ENCODE results near the gene ZSCAN20.

ZSCAN20 gene

DNA sequence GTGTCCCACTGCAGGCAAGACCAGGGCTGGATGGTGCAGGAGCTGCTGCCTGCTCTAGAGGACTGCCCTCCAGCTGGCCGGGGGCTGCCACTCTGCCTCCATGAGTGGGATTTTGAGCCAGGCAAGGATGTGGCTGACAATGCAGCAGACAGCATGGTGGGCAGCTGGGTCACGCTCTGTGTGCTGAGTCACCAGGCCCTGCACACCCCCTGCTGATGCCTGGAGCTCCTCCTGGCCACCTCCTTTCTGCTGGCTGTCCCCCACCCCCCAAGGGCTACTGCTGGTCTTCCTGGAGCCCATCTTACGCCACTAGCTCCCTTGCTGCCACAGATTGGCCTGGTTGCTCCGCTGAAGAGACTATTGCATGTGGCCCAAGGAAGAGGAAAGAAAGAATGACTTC lies 3.9 kb upstream of the ZSCAN20 start:
- TF ChIP-seq GLIS3 (CRISPR knock-in tag; IDR thresholded peaks at IDR 0.05), result no peak
- TF ChIP-seq TOX (CRISPR knock-in tag; IDR thresholded peaks at IDR 0.05; ENCODE audit: borderline replicate concordance), result no peak
- no peak for TF ChIP-seq TCF4 (CRISPR knock-in tag; IDR thresholded peaks at IDR 0.05; ENCODE audit: borderline replicate concordance)
- TF ChIP-seq BACH2 (CRISPR knock-in tag; IDR thresholded peaks at IDR 0.05; ENCODE audit: borderline replicate concordance), result no peak
- TF ChIP-seq ZNF70 (CRISPR knock-in tag; IDR thresholded peaks at IDR 0.05), result no peak
- no peak for TF ChIP-seq RARB (CRISPR knock-in tag; IDR thresholded peaks at IDR 0.05)
- TF ChIP-seq ISL1 (CRISPR knock-in tag; IDR thresholded peaks at IDR 0.05), result no peak
- no peak for TF ChIP-seq ZC3H10 (CRISPR knock-in tag; IDR thresholded peaks at IDR 0.05)
- no peak for TF ChIP-seq ESRRG (CRISPR knock-in tag; IDR thresholded peaks at IDR 0.05)
- TF ChIP-seq, protein P1, sequence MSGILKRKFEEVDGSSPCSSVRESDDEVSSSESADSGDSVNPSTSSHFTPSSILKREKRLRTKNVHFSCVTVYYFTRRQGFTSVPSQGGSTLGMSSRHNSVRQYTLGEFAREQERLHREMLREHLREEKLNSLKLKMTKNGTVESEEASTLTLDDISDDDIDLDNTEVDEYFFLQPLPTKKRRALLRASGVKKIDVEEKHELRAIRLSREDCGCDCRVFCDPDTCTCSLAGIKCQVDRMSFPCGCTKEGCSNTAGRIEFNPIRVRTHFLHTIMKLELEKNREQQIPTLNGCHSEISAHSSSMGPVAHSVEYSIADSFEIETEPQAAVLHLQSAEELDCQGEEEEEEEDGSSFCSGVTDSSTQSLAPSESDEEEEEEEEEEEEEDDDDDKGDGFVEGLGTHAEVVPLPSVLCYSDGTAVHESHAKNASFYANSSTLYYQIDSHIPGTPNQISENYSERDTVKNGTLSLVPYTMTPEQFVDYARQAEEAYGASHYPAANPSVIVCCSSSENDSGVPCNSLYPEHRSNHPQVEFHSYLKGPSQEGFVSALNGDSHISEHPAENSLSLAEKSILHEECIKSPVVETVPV (CRISPR knock-in tag; IDR thresholded peaks at IDR 0.05), result no peak
- no peak for TF ChIP-seq CSDC2 (CRISPR knock-in tag; IDR thresholded peaks at IDR 0.05)
- ATAC-seq, result no peak

- ATAC-seq, result no peak
- TF ChIP-seq ZFP3 (CRISPR knock-in tag; IDR thresholded peaks at IDR 0.05) (no peak), ESRRG (CRISPR knock-in tag; IDR thresholded peaks at IDR 0.05) (no peak), ARNTL (CRISPR knock-in tag; IDR thresholded peaks at IDR 0.05; ENCODE audit: borderline replicate concordance, low read depth) (no peak), BACH2 (CRISPR knock-in tag; IDR thresholded peaks at IDR 0.05; ENCODE audit: borderline replicate concordance) (no peak), TCF4 (CRISPR knock-in tag; IDR thresholded peaks at IDR 0.05; ENCODE audit: borderline replicate concordance) (no peak)
- TF ChIP-seq, protein P2, sequence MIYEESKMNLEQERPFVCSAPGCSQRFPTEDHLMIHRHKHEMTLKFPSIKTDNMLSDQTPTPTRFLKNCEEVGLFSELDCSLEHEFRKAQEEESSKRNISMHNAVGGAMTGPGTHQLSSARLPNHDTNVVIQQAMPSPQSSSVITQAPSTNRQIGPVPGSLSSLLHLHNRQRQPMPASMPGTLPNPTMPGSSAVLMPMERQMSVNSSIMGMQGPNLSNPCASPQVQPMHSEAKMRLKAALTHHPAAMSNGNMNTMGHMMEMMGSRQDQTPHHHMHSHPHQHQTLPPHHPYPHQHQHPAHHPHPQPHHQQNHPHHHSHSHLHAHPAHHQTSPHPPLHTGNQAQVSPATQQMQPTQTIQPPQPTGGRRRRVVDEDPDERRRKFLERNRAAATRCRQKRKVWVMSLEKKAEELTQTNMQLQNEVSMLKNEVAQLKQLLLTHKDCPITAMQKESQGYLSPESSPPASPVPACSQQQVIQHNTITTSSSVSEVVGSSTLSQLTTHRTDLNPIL (CRISPR knock-in tag; IDR thresholded peaks at IDR 0.05; ENCODE audit: low read depth), result no peak
Measured at GRCh38 chr1:33468967-33469366, 3.5 kb upstream of the ZSCAN20 start.

- TF ChIP-seq RARB (CRISPR knock-in tag; IDR thresholded peaks at IDR 0.05) (no peak), GLIS3 (CRISPR knock-in tag; IDR thresholded peaks at IDR 0.05) (no peak), ISL1 (CRISPR knock-in tag; IDR thresholded peaks at IDR 0.05) (no peak)
- no peak for ATAC-seq
Measured at GRCh38 chr1:33469691-33470090, 2.8 kb upstream of the ZSCAN20 start.

- TF ChIP-seq RARB (CRISPR knock-in tag; IDR thresholded peaks at IDR 0.05) (no peak), ZFP30 (CRISPR knock-in tag; IDR thresholded peaks at IDR 0.05) (no peak)
- peak; percentile 83 for ATAC-seq
Measured at GRCh38 chr1:33470495-33471012, 1.9 kb upstream of the ZSCAN20 start.

- TF ChIP-seq GLIS3 (CRISPR knock-in tag; IDR thresholded peaks at IDR 0.05) (no peak), POU6F1 (CRISPR knock-in tag; IDR thresholded peaks at IDR 0.05; ENCODE audit: borderline replicate concordance, low read depth) (no peak), TCF4 (CRISPR knock-in tag; IDR thresholded peaks at IDR 0.05; ENCODE audit: borderline replicate concordance) (no peak), TSHZ2 (CRISPR knock-in tag; IDR thresholded peaks at IDR 0.05) (no peak), ZNF565 (CRISPR knock-in tag; conservative IDR thresholded peaks at IDR 0.05; ENCODE audit: low read depth) (no peak), ESRRG (CRISPR knock-in tag; IDR thresholded peaks at IDR 0.05) (no peak), OSR1 (CRISPR knock-in tag; IDR thresholded peaks at IDR 0.05) (no peak), TOX (CRISPR knock-in tag; IDR thresholded peaks at IDR 0.05; ENCODE audit: borderline replicate concordance) (no peak), ZFP3 (CRISPR knock-in tag; IDR thresholded peaks at IDR 0.05) (no peak), RARB (CRISPR knock-in tag; IDR thresholded peaks at IDR 0.05) (no peak), ARNTL (CRISPR knock-in tag; IDR thresholded peaks at IDR 0.05; ENCODE audit: borderline replicate concordance, low read depth) (no peak), ZNF8 (CRISPR knock-in tag; IDR thresholded peaks at IDR 0.05) (no peak), ZNF70 (CRISPR knock-in tag; IDR thresholded peaks at IDR 0.05) (no peak), BACH2 (CRISPR knock-in tag; IDR thresholded peaks at IDR 0.05; ENCODE audit: borderline replicate concordance) (no peak)
- TF ChIP-seq, protein P2 (CRISPR knock-in tag; IDR thresholded peaks at IDR 0.05; ENCODE audit: low read depth), result no peak
- no peak for ATAC-seq
Measured at GRCh38 chr1:33471416-33471815, 1.0 kb upstream of the ZSCAN20 start.

Data from SK-N-SH treated with all-trans-retinoic acid at 6 μM for 48 hours (cell line).